ENCODE results near the gene NPRL2.
A peak's percentile ranks its signal among the peaks of the same experiment; 100 is the strongest.

The NPRL2 gene

GRCh38 chr3:50327943-50328691 is 22.5 kb downstream of the NPRL2 start, which contains the start of gene TUSC2:
Gene TUSC2, minus strand, starts transcription at chr3:50328223. Its CDS starts 124 bp downstream, at chr3:50328099.
- DNase-seq (ENCODE audit: low read depth, low spot score) = peak; percentile 85

- no peak for DNase-seq (ENCODE audit: low read depth, low spot score)
These were observed 23.4 kb downstream of the NPRL2 start for GRCh38 chr3:50327129-50327528.

- DNase-seq (ENCODE audit: low read depth, low spot score) = no peak
These were observed 24.4 kb downstream of the NPRL2 start for GRCh38 chr3:50326182-50326541.

- DNase-seq (ENCODE audit: low read depth, low spot score) = no peak
These were observed 24.9 kb downstream of the NPRL2 start for GRCh38 chr3:50325497-50326181.

GRCh38 chr3:50325113-50325480 is 25.5 kb downstream of the NPRL2 start:
- DNase-seq (ENCODE audit: low read depth, low spot score) = no peak

GRCh38 chr3:50324351-50325112 is 26.0 kb downstream of the NPRL2 start:
- DNase-seq (ENCODE audit: low read depth, low spot score) = no peak

GRCh38 chr3:50323614-50324199 is 26.9 kb downstream of the NPRL2 start:
- no peak for DNase-seq (ENCODE audit: low read depth, low spot score)

GRCh38 chr3:50323092-50323600 is 27.4 kb downstream of the NPRL2 start:
- DNase-seq (ENCODE audit: low read depth, low spot score) = no peak

- no peak for DNase-seq (ENCODE audit: low read depth, low spot score)
These were observed 28.0 kb downstream of the NPRL2 start, which contains the start of gene HYAL2 for GRCh38 chr3:50322386-50323091. Gene HYAL2, minus strand, starts transcription at chr3:50322745. Its CDS starts 2,256 bp downstream, at chr3:50320489.

- DNase-seq (ENCODE audit: low read depth, low spot score) = no peak
These were observed 28.5 kb downstream of the NPRL2 start for GRCh38 chr3:50322115-50322385.

GRCh38 chr3:50321336-50322114 is 29.1 kb downstream of the NPRL2 start:
- DNase-seq (ENCODE audit: low read depth, low spot score) = peak; percentile 71

- no peak for DNase-seq (ENCODE audit: low read depth, low spot score)
These were observed 29.7 kb downstream of the NPRL2 start for GRCh38 chr3:50320853-50321335.

GRCh38 chr3:50319894-50320625 is 30.5 kb downstream of the NPRL2 start:
- no peak for DNase-seq (ENCODE audit: low read depth, low spot score)

GRCh38 chr3:50319181-50319893 is 31.2 kb downstream of the NPRL2 start:
- no peak for DNase-seq (ENCODE audit: low read depth, low spot score)

- no peak for DNase-seq (ENCODE audit: low read depth, low spot score)
These were observed 32.0 kb downstream of the NPRL2 start for GRCh38 chr3:50318615-50319014.

- no peak for DNase-seq (ENCODE audit: low read depth, low spot score)
These were observed 32.4 kb downstream of the NPRL2 start for GRCh38 chr3:50318163-50318562.

GRCh38 chr3:50317300-50317699 is 33.3 kb downstream of the NPRL2 start:
- no peak for DNase-seq (ENCODE audit: low read depth, low spot score)

GRCh38 chr3:50316657-50317242 is 33.8 kb downstream of the NPRL2 start:
- no peak for DNase-seq (ENCODE audit: low read depth, low spot score)

- DNase-seq (ENCODE audit: low read depth, low spot score) = no peak
These were observed 35.8 kb downstream of the NPRL2 start for GRCh38 chr3:50314816-50315215.

Measured in brain pericyte (primary cell).